Measurements from ENCODE around the gene RASL10B.
"Not testable (repeated sequence)": the region's sequence is repeated elsewhere in the genome, so short reads cannot be mapped to it uniquely, and the experiment has no call there.

RASL10B gene

GRCh38 chr17:35742896-35743477, 11.5 kb downstream of the RASL10B start:
- DNase-seq (ENCODE audit: low read depth in 2 of 2) = no peak

DNA sequence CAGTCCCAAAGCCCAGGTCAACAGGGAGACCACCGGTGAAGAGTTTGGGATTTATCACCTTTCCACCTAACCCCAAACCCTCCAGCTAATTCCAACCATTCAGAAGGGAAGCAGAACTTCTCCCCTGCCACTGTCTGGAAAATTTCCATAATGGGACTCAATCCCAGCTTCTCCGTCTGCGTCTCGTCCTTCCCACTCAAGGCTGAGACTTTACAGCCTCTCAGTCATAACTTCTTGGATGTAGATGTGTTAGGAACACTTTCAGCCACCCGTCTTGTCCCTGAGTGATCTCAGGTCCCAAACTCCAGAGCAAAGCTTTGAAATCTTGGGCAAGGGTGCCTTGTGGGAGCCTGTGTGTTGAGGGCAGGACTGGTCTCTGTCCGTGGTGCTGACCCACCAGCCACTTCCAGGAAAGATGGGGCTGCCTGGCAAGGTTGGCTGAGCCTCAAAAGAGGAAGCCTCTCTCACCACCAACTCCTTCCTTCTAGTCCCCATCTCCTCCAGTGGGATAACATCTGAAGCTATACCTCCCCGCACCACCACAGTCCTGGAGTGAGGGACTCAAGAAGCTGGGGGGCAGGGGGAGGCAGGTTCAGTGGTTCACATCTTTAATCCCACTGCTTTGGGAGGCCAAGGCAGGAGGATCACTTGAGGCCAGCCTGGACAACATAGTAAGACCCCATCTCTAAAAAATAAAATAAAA, 12.3 kb downstream of the RASL10B start:
- no peak for DNase-seq (ENCODE audit: low read depth in 2 of 2)

DNA sequence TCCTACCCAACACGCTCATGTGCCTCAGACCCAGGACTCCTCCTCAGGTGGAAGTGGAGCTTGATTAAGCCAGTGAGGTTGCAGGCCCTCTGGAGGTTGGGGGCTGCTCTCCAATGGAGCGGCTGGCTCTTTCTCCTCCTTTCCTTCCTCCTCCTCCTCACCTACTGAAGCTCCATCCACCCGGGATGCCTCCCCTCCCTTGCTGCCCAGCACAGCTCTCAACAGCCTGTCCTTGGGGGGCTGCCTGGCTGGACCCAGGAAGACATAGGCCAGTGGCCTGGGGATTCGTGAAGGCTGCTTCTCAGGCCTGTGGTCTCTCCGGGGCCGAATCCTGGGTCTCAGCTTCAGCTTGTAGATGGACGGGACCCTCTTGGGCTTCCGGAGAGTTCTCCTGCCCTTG, 13.4 kb downstream of the RASL10B start:
- no peak for DNase-seq (ENCODE audit: low read depth in 2 of 2)

- no peak for DNase-seq (ENCODE audit: low read depth in 2 of 2)
Observed at GRCh38 chr17:35745246-35745645, 13.8 kb downstream of the RASL10B start.

DNA sequence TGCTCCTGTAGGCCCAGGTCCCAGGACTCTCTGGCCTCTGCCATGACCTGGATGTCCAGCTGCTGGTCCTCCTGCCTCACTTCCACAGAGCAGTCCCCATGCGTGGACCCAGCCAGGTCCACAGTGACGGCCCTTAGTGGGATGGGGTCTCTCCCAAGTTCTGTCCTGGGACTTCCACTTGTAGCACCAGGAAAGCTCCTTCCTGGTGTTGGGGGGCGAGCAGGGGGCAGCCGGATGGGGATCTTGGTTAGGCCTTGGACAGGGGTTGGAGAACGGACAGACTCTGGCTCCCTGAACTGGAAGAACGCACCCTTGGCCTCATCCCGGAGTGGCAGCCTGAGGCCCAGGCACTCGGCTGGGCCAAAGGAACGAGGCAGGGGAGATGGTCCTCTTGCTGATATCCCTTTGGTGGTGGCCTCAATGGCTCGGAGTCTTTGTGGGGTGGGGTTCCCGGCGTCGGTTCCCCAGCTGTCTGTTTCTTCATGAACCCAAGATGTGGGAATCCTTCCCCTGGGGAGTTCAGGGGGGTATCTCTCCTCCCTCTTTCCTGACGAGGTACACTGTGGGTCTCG, 14.4 kb downstream of the RASL10B start:
- DNase-seq (ENCODE audit: low read depth in 2 of 2) = no peak

GRCh38 chr17:35747540-35748017, 16.1 kb downstream of the RASL10B start:
- DNase-seq (ENCODE audit: low read depth in 2 of 2) = peak; percentile 61 to 78

DNA sequence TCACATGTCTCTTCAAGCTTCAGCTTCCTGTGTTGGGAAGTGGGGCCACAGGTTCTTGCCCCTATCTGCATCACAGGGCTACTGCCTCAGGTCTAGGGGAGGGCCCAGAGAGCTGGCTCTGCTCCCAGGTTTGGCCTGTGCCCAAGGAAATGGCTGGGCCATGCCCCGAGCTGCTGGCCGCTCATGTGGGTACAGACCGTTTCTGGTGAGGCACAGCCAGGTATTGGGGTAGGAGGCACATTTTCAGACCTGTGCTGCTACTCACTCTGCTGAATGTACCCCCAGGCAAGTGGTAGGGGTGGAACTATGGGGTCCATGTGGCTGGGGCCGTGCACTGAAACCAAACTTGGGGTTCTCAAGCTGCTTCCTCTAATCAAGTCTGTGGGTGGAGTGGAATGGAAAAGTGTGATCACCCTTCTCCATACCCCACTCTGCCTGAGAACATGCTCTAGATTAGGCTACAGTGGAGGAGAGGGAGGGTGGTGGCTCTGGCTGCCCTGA, 17.0 kb downstream of the RASL10B start:
- no peak for DNase-seq (ENCODE audit: low read depth in 2 of 2)

- DNase-seq (ENCODE audit: low read depth in 2 of 2) = no peak
Observed at GRCh38 chr17:35748979-35749378, 17.5 kb downstream of the RASL10B start.

DNA sequence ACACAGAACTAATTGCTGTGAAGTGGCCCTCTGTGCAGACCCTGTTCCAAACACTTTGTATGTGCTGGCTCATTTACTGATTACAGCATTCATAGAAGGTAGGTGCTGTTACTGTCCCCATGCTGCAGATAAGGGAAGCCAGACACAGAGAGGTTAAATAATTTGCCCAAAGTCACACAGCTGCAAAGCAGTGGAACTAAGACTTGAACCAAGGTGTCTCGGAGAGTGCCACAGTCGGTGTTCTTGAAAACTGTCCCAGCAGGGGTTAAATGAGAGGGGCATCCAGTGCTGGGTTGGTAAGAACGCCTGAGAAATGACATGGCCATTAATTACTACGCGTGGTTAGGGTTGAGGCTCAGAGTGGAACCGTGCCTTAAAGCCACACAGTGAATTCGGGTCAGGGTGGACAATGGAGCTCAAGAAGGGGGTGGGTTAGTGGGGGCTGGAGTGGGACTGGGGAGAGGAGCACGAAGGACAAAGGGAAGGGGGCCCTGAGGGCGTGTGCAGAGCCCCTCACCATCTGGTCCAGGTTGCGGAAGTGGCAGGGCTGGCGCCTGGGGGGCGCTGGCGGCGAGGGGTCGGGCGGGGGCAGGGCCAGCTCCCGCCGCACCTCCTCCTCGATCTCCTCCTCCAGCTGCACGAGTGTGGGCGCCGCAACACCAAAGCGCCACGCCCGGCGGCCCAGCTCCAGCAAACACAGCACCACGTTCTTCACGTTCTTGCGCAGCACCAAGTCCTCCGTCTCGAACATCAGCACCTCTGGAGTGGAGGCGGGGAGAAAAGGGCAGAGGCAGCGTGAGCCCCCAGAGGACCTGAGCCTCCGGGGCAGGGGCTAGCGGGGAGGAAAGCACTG, 18.3 kb downstream of the RASL10B start:
- DNase-seq (ENCODE audit: low read depth in 2 of 2) = no peak

DNA sequence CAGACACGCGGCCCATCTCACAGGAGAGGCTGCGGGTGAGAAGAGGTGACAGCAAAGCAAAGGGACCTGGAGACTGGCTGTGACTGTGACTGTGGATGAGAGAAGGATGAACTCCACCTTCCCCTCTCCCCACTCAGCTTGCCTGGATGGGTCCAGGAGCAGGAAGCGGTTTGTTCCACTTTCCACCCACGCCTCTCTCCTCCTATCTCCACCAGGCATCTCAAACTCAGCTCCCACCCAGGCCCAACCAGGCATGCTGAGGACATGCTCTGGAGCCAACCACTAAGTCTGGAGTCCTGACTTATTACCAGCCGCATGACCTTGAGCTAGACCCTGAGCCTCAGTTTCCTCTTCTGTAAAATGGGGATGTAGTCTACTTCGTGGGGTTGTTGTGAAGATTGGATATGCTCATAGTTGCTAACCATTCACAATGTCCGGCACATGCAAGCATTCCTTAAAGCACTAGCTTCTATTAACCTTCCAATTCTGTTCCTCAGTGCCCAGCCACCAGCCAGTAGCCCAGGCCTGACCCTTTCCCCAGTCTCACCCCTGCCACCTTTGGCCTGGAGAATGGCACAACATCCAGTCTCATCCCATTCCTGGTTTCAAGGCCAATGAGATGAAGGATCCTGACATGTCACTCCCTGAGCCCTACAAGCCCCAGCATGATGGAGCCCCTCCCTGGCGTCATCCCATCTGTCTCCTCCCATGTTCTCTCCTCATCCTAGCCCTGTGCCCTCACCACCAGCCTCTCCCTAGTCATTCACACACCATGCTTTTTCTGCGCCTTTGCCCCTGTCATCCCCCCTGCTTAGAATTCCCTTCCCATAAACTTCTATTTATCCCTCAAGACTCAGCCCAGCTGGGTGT, 19.3 kb downstream of the RASL10B start:
- no peak for DNase-seq (ENCODE audit: low read depth in 2 of 2)

DNA sequence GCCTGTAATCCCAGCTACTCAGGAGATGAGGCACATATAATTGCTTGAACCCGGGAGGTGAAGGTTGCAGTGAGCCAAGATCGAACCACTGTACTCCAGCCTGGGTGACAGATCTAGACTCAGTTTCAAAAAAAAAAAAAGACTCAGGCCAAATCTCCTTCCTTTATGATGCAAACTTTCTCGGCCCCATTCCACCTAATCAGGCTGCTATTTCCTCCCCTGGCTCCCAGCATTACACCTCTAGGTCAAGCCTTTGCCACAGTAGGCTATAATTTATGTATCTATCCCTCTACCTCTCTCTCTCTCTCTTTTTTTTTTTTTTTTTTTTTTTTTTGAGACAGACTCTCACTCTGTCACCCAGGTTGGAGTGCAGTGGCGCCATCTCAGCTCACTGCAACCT, 20.1 kb downstream of the RASL10B start:
- DNase-seq (ENCODE audit: low read depth in 2 of 2) = not testable (repeated sequence)

DNA sequence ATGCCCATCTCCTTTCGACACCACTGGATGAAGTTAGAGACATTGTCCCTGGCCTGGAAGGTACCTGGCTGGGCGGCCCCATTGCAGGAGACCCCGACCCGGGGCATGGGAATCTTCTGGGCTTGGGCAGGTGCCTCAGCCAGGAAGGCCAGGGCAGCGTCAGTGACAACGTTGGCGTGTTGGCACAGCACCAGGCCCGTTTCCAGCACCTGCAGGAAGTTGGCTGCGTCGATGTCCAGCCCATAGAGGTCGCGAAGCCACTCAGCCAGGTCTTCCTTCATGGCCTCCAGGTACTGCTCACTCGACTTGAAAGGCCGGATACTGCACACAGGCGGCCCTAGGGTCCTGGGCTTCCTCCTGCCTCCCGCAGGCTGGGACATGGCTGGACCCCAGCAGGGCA, 21.0 kb downstream of the RASL10B start:
- DNase-seq (ENCODE audit: low read depth in 2 of 2) = no peak

GRCh38 chr17:35752945-35753764, 21.7 kb downstream of the RASL10B start, which contains the start of gene GAS2L2:
Gene GAS2L2 (minus strand): TSS chr17:35753239. CDS start chr17:35752850, 389 bp downstream.
- no peak for DNase-seq (ENCODE audit: low read depth in 2 of 2)

DNA sequence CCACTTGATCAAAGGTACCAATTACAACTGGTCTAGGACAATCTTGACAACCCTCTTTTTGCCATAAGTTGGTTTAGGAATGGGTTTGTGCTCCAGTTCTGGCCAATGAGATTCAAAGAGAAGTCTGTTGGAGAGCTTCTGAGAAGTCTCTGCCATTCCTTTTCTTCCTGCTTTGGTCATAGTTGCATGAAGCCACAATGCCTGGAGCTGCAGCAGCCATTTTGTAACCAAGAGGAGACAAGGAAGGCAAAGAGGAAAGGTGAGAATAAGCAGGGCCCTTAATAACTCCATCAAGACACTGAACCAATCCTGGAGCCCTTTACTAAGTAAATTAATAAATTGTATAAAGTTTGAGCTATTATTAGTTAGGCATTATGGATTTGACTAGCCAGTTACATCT, 25.8 kb downstream of the RASL10B start:
- no peak for DNase-seq (ENCODE audit: low read depth in 2 of 2)

GRCh38 chr17:35760587-35760986, 29.1 kb downstream of the RASL10B start, which contains the start of gene C17orf50:
Gene C17orf50 (plus strand): TSS chr17:35760887. CDS start chr17:35760942, 55 bp downstream.
- no peak for DNase-seq (ENCODE audit: low read depth in 2 of 2)

- DNase-seq (ENCODE audit: low read depth in 2 of 2) = no peak
Observed at GRCh38 chr17:35761601-35762000, 30.2 kb downstream of the RASL10B start.

GRCh38 chr17:35763767-35764122, 32.3 kb downstream of the RASL10B start:
- DNase-seq (ENCODE audit: low read depth in 2 of 2) = no peak

GRCh38 chr17:35764123-35764991, 32.9 kb downstream of the RASL10B start:
- DNase-seq (ENCODE audit: low read depth in 2 of 2) = peak; percentile 84 to 87

GRCh38 chr17:35765086-35765710, 33.8 kb downstream of the RASL10B start:
- DNase-seq (ENCODE audit: low read depth in 2 of 2) = no peak
